Effector CD8-positive, alpha-beta T cell (primary cell): Measurements from ENCODE around the gene NTRK1.

Source experiments
- DNase-seq: peaks from one replicate; lab custom pipeline; 2025; lab: John Stamatoyannopoulos, UW

NTRK1 gene

DNA sequence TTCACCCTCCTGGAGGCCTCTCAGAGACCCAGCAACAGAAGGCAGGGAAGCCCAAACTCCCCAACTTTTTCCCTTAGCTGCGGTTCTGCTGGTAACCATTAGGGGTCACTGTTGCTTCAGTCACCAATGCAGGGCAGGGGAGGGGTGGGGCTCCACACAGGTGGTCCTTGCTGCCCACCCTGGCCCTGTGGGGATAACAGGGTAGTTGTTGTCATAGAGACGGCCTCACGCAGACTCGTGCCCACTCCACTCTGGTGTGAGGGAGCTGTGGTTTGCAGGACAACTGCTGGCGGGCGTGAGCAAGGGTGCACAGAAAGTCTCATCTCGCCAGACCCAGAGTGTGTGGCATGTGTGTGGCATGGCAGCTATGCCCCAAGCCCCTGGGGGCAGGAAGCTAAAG lies 21.7 kb upstream of the NTRK1 start:
- peak; percentile 29 for DNase-seq

DNA sequence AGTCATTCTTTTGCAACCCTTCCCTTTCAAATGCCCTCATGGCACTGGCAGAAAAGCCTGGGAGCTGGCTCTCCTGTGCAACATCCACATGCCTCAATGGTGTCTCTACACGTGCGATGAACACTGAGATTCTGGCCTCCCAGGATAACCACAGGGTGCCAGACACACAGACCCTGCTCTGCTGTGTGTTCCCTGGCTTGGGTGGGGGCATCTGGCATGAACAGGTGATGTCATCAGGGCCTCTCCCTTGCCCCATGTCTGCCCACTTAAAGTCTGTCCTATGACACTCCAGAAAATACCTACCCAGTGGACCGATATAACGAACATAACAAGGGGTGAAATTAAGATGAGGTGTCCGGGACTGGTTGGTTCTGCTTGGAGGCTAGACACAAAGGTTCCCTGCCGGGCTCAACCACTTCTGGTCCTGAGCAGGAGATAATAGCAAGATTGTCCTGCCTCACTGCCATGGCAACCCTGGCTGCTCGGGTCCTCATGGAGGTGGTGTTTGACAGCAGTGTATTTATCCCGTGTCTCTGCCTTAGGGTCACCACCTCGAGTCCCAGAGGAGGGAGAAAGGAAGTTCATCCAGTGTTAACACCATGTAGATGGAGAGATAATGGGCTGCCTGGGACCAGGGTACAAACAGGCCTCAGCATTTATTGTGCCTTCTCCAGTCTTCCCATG lies 21.1 kb upstream of the NTRK1 start:
- no peak for DNase-seq

DNA sequence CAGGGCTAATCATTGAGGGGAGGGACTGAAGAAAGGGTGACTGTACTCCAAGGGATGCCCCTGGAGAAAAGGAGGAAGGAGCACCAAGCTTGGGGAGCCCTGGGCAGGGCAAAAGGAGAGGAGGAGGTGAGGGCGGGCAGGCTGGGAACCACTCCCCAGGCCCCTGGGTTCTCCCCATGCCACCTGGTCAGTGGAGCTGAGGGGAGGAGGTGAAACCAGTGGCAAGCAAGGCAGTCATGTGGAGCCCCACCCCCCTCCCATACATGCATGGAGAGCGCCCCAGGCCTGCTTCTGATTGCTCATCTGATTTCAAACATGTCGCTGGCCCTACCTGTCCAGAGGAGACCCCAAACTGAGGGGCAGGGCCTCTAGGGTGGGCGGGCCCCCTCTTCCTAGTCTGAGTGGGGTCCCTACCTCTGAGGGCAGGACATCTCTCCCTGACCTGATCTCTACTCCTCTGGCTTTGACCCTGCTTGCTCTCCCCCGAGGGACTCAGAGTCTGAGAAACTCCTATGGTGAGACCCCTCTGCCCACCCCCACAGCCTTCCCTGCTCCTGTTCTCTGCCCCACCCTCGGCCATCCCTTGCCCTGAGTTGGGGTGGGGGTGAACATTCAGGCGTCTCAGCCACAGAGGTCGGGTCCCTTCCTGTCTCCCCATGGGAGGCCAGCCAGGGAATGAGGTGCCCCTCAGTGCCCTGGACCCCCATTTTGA lies 20.3 kb upstream of the NTRK1 start:
- DNase-seq: no peak

DNA sequence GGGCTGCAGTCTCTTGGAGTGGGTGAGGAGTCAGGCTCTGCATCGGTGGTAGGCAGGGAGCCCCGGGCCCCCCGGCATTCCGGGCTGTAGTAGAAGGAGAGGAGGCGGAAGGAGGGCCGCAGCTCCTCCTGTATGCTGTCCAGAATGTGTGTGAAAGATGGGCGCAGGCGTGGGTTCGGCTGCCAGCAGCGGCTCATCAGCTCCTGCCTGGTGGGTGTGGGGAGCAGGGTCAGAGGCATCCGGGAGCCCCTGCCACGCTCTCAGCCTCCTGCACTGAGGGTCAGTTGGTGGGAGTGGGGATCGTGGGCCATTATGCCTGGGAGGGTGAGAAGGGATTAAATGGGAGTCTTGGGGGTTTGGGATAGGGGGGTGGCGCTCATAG lies 19.8 kb upstream of the NTRK1 start:
- DNase-seq: no peak

DNA sequence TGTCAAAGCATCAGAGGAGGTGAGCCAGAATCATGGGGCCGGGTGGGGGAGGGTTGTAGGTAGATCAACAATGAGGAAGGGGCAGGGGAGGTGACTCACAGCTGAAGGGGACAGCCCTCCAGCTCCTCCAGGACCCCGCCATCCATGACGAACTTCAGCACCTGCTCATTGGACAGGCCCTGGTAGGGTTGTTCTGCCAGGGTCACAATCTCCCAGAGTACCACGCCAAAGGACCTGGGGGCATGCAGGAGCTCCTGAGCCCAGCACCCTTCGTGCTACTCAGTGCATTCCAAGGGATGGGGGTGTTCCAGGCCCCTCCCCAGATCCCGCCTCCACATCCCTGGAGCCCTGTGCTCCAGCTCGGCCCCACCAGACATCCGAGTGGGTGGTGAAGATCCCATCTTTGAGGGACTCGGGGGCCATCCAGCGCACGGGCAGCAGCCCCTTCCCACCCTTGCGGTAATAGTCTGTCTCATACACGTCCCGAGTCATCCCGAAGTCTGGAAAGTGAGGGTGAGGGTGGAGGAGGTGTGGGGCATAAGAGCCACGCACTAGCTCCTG lies 19.3 kb upstream of the NTRK1 start:
- no peak for DNase-seq

DNA sequence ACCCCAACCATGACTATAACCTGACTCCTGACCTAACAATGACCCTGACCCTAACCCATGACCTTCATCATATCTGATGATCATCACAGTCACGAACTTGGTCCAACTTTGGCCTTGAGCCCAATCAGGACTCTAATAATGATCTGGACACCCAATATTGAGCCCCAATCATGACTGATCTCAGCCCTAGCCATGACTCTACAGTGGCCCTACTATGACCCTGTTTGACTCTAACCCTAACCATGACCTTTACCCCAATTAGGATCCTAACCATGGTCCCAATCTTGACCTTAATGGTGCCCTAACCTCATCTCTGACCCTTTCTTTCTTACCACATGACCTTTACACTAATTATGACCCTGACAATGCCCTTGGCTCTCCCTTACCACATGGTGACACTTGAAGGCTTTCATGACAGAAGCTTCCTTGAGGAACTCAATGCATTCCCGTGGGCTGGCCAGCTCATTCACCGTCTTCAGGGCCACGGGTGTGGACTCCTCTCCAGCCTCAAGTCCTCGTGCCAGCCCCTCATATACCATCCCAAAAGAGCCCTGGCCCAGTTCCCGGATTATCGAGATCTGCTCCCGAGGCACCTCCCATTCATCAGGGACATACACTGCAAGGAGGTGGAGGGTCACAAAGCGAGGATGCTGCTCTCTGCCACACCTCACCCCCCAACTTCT lies 17.9 kb upstream of the NTRK1 start:
- DNase-seq: no peak

DNA sequence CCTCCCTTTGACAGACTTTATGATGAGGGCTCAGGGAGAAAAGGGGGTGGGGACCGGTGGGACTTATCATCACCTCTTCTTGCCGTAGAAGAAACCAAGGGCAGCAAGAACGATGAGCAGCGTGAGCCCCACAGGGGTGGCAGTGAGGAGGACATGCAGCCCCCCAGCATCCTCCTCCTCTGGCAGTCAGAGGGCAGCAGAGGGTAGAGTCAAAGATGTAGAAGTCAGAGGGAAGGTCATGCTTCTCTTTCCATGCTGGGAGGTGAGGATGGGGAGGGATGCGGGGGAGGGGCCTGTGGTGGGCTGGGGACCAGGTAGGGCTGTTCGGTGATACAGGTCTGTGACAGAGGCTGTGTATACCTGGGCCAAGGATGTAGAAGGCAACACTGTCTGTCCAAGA lies 16.6 kb upstream of the NTRK1 start:
- no peak for DNase-seq

DNA sequence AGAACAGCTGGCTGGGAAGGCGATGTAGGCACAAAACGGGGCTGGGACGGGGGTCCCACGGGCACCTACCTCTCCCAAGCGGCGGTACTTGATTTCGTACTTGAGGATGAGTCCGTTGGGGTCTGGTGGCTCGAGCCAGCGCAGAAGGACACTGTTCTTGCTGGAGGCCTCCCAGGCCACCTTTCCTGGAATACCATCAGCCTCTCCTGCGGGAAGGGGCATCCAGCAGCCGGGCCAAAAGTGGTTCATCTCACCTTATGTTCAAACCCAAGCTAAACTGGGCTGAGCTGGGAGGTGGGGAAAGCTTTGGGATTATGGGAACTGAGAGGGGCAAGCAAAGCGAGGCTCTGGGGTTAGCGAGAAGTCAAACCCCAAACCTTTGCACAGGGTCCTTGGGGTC lies 16.0 kb upstream of the NTRK1 start:
- no peak for DNase-seq

DNA sequence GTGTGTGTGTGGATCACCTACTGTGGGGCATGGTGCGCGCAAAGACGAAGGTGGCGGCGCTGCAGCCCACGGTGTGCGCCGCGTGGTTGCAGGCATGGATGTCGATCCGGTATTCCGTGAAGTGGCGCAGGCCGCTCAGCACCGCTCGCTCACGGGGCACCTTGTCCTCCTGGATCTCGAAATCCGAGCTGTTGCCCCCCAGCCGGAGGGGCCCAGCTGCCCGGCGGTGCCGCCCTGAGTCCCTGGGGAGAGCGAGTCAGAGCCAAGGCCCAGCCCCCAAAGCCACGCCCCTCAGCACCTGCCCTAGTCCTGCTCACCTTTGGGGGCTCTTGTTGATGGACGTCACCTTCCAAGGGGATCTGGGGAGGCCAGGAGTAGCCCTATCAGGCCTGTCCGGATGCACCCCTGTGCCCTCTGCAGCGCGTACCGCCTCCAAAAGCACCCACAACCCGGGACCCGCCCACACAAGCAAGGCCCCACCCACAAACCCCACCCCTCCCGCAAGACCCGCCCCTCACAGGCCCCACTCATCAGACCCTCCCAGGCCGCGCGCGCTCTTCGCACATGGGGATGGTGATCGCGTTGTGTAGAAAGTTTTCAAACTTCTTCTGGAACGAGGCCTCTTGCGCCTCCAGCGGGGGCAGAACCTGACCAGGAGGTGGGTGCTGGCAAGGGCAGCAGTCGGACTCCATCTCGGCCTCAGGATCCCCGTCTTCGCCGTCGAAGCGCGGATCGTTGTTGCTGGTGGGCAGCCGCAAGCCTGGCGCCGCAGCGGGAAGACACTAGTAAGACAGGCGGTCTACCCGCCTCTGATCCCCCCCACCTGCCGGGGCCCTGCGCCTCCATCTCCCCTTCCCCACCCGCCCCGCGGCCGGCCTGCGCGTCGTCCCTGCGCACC lies 15.4 kb upstream of the NTRK1 start:
- peak; percentile 52 for DNase-seq

DNA sequence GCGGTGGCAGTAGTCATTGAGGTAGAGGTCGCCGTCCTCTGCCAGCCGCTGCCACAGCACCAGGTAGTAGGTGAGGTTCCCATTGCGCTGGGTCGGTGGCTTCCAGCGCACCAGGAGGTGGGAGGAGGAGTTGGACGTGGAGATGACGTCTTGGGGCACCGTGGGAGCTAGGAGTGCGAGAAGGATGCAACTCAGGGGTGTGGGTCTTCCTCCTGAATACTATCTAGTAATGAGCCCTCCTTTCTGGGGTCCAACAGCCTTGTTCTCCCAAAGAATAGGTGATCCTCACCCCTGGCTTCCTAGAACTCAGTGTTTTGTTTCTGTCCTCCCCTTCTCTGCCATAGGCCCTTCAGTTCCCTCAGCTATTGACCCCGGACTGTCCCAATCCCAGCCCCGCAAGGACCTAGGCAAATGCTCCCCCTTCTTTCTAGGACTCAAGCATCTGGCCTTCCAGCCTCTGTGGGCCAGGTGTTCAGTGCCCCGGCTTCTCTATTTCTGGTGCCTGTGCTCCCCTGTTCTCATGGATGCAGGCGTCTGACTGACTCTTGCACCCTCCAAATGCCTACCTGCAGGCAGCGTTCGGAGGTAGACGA lies 14.6 kb upstream of the NTRK1 start:
- DNase-seq: no peak

DNA sequence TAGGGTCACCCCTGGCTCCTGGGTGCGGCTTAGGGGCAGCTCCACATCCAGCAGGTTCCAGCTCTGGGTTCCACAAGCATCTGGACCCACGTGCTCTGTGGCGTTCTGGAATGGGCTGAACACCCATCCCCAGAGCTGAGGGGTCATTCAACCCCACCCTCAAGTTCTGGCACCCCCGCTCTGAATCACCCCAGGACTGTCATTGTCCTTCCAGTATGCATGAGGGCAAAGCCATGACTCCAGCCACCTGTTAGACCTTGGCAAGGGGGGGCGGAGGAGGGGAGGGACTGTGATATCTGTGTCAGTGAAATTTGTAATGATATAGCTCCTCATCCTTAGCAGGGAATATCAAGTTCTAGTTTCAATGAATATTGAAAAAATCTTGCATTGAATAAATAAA lies 14.0 kb upstream of the NTRK1 start:
- no peak for DNase-seq

DNA sequence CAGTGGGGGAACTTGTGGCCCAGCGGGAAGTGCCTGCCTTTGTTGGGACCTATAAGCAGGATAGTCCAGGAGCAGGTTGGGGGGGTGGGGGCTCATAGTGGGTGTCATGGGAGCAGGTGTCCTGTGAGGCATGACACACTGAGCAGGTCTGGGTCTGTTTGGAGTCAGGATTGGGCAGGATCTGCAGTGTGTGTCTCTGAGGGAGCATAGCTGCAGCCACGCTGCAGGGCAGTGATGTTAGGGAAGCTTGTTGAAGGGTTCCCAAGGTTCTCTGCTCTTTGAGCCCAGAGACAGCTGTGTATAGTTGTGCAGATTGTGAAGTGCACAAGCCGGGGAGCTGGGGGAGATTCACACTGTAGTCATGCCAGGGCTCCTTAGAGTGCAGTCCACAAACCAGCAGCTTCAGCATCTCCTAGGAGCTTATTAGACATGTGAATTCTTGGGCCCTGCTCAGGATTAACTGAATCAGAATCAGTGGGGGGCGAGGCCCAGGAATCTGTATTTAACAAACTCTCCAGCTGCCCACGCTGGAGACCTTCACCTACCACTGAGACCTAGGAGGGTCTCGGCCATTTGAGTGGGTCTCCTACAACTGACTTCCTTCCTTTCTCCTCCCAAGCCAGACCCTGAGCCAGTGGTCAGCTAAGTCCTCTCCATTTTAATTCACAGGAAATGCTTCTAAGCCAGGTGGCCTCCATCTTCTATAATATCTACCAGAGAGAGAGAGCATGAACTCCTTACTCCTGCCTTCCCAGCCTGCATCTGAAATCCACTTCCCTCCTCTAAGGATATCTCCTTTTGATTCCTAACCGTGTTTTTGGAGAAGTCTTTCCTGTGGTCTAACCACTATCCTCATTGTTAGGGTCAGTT lies 12.8 kb upstream of the NTRK1 start:
- no peak for DNase-seq

DNA sequence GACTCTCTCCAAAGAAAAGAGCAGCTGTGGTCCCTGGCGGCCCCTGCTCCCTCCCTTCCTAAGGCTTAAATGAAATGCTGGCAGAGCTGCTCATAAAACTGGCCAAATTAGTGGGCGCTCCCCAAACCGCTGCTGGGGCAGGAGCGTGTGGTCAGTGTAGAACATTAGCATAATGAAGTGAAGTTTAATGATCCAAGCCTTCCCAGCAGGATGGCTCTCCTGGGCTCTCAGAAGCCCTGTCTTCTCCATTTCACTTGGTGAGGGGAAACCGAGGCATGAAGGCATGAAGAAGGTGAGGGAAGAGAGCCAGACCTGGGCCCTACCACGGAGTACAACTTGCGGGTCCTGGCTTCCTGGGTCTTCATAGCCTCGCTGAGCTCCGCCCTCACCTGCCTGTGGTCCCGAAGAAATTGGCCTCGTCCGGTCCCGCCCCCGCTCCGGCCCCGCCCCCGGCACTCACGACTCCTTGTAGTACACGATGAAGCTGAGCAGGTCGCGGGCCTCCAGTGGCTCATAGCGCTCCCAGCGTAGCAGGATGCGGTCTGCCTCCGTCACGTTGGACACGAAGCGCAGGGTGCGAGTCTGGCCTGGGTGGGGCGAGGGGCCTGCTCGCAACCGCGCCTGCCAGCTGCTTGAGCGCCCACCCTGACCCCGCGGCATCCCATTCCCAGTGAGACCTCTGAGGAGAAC lies 12.1 kb upstream of the NTRK1 start:
- peak; percentile 62 for DNase-seq

DNA sequence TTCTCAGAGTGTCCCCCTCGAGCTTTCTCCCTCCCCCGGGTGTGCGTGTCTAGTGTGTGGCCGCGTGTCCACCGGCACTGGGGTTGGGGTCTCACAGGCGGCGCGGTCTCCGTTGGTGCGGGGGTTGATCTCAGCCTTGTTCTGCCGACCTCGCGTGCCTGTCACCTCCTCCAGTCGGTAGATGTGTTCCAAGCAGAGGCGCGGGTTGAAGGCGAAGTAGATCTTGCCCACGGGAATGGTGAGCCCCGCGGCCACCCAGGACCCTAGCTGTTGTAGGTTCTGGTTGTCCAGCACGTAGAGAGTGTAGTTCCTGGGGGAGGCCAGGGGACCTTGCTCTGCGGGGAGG lies 11.5 kb upstream of the NTRK1 start:
- DNase-seq: no peak

DNA sequence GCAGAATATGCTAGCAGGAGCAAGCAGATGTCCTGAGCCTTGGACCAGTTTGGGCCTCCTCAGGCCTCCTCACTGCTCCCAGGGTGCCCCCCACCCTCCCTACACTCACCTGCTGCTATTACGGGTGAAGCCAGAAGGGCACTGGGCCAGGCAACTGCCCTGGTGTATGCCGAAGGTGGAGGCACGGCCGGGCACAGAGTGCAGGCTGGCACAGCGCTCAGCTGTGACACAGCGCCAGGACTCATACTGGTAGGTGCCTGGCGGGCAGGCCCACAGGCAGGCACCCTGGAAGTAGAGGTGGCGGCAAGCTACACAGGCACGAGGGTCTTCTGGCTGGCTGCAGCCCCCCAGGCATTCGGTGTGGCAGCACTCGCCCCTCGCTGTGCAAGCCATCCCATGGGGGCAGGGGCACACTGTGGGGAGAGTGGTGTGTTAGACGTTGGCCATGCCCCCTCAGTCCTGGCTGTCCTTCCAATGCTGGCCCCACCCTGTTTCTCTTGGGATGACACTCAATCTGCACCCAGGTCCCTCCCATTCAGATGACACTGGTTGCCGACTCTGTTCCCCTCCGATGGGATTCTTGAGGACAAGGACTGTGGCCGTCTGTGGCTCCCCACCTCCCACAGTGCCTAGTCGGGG lies 8.8 kb upstream of the NTRK1 start:
- DNase-seq: no peak

DNA sequence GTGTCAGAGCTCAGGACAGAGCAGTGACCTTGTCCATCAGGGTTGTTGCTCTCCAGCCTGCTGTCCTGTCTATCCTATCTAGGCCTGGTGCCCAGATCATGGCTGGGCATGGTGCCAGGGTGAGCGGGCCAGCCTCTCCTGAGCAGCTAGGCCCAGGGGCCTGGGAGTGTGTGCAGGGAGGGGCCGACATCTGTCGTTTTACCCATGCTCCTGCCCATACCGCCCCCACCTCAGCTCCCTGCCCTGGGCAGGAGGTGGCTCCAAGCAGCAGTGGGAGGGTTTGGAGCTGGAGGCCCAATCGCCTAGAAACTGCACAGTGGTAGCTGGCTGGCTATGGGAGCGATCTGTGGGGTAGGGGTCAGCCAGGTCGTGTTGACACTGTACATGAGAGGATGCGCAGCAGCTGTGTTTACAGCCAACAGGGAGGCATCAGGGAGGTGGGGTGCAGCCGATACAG lies 8.2 kb upstream of the NTRK1 start:
- no peak for DNase-seq

DNA sequence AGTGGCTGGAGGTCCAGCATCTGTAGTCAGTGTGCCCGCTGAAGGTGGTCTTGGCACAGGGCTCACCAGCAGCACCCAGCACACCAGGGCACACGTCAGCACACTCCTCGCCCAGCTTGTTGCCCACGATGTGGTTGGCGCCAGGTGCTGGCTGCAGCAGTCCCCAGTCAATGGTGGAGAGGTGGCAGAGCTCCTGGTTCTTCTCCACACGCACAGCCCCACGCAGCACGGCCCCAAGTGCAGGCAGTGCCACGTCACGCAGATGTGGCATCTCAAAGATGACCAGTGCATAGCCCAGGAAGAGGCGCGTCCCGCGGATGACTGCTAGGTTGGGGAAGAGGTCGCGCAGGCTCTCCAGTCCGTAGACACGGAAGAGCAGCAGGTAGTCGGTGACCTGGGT lies 6.9 kb upstream of the NTRK1 start:
- no peak for DNase-seq

DNA sequence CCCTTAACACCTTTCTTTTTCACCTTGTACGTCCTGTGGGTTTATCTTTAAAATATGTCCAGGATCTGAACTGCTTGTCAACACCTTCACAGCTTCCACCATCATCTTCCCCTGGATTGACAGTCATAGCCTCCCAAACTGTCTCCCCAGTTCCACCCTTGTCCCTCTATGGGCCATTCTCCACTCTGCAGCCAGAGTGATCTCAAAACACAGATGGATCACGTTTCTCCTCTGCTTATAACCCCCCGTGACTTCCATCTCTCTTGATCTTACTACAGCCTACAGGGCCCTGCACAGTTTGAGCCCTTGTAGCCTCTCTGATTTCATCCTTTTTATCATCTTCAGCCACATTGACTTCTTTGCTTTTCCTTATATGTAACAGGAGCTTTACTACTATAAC lies 6.0 kb upstream of the NTRK1 start:
- DNase-seq: no peak

DNA sequence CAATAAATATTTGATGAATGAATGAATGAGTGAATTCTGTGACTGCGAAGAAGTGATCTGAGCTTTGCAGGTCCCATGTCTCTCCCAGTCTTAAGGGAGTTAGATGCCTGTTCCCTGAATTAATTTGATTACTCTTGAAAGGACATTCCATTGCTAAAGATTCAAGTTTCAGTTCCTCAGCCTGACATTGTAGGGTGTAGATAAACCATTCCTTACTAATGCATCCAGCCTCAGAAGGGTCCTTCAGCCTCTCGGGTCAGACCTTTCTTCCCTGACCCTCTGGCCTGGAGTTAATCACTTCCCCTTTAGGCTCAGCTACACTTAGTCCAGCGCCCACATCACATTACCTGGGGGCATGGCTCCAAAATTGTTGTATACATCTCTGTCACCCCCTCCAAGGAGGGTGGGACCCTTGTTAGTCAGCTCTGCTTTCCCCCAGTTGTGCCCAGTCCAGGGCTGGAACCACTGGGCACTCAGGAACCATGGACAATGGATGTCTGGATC lies 4.3 kb upstream of the NTRK1 start:
- DNase-seq: no peak
